ENCODE results near the gene SERTAD2. TPM values are rescaled to one million over a fixed set of nuclear protein-coding genes. Genes with fewer than 3 reads are reported as not detected.

The SERTAD2 gene
- total RNA-seq, 4 donors from 2014 or later: 15.9 to 18.8 (median 17.4) TPM

DNA sequence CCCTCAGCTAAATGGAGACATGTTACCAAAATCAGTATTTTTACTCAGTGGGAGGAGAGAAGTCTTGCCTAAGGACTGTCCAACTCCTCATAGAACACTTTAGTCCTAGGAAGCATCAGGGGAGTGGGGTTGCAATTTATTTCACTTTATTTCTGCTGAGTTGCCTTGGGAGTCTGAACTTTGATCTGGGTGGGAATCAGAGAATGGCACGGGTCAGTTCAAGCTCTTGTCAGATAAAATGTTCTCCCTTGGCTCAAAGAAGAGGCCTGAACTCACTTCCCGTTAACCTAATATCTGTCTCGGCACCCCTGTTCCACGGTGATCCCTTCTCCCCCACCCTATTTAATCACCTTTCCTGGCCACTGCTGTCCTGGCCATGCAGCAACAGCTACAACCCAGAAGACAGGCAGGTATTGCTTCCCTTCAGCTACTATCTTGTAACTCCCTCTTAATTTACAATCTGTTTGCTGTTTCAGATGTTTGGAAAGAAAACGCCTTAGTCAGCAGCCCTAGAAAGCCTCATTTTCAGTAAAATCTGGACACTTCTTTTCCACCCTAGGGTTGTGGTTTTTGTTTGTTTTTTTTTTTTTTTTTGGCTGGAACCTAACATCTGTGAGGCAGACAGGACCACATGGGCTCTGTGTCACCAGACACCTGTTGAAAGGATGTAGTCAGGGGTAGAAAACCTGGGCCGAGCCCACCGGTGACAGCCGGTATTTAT is 52.5 kb downstream of the SERTAD2 start:
- Histone ChIP-seq H3K36me3 (no peaks in the 10 kb centered on the region), H3K9me3 (no peaks in the 10 kb centered on the region), H3K27me3 (no peaks in the 10 kb centered on the region), H3K4me1 (peaks cover 0 to 5% (median 0%) of the 10 kb centered on the region in 4 donors), H3K4me3 (no peak overlapping the region), H3K27ac (no peak overlapping the region)
- DNase-seq (ENCODE audit: low spot score in 2 of 2): no peak
- TF ChIP-seq POLR2A (IDR thresholded peaks at IDR 0.05): no peak
- WGBS, 2 donors: 65 to 70% methylated on average over 8 of the region's 8 CpGs

DNA sequence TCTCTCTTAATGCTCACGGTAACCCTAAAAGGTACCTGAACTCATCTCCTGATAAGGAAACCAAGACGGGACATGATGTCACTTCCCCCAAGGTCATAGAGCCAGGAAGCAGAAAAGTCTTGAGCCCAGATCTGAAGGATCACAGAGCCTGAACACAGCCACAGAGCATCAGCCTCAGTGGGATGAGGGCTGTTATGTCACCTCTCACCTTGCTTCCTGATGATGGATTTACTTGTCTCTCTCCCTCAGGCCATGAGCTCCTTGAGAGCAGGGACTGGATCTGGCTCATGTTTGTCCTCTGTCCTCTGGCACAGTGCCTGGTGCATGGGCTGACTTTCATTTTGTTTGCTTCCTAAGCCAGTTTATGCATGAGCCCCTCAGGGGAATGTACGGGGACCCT is 54.2 kb downstream of the SERTAD2 start:
- Histone ChIP-seq H3K9me3 (no peaks in the 10 kb centered on the region), H3K27ac (no peak overlapping the region), H3K4me3 (no peak overlapping the region), H3K27me3 (no peaks in the 10 kb centered on the region), H3K4me1 (peaks cover 0 to 7% (median 2%) of the 10 kb centered on the region in 4 donors), H3K36me3 (no peaks in the 10 kb centered on the region)
- TF ChIP-seq EP300 (IDR thresholded peaks at IDR 0.05) (no peak), POLR2A (IDR thresholded peaks at IDR 0.05) (no peak)
- TF ChIP-seq, protein P1, sequence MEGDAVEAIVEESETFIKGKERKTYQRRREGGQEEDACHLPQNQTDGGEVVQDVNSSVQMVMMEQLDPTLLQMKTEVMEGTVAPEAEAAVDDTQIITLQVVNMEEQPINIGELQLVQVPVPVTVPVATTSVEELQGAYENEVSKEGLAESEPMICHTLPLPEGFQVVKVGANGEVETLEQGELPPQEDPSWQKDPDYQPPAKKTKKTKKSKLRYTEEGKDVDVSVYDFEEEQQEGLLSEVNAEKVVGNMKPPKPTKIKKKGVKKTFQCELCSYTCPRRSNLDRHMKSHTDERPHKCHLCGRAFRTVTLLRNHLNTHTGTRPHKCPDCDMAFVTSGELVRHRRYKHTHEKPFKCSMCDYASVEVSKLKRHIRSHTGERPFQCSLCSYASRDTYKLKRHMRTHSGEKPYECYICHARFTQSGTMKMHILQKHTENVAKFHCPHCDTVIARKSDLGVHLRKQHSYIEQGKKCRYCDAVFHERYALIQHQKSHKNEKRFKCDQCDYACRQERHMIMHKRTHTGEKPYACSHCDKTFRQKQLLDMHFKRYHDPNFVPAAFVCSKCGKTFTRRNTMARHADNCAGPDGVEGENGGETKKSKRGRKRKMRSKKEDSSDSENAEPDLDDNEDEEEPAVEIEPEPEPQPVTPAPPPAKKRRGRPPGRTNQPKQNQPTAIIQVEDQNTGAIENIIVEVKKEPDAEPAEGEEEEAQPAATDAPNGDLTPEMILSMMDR (IDR thresholded peaks at IDR 0.05): no peak
- 47 to 60% methylated on average over 3 of the region's 3 CpGs for whole genome bisulfite sequencing, 2 donors
- DNase-seq (ENCODE audit: low spot score in 2 of 2): no peak

- no peak for DNase-seq (ENCODE audit: low spot score in 2 of 2)
- H3K36me3 ChIP-seq: peaks cover 0 to 5% (median 0%) of the 10 kb centered on the region in 3 donors
- H3K27ac ChIP-seq: no peak overlapping the region
- no peaks in the 10 kb centered on the region for H3K9me3 ChIP-seq
- H3K27me3 ChIP-seq: no peaks in the 10 kb centered on the region
- H3K4me3 ChIP-seq: no peak overlapping the region
- TF ChIP-seq, protein P1 (IDR thresholded peaks at IDR 0.05): no peak
- no peak for TF ChIP-seq EP300 (IDR thresholded peaks at IDR 0.05)
- no peak for TF ChIP-seq POLR2A (IDR thresholded peaks at IDR 0.05)
- peaks cover 0 to 7% (median 2%) of the 10 kb centered on the region in 4 donors for H3K4me1 ChIP-seq
- WGBS, 2 donors: 93 to 96% methylated on average over 6 of the region's 6 CpGs
These were observed 55.5 kb downstream of the SERTAD2 start for GRCh38 chr2:64598226-64598625.

DNA sequence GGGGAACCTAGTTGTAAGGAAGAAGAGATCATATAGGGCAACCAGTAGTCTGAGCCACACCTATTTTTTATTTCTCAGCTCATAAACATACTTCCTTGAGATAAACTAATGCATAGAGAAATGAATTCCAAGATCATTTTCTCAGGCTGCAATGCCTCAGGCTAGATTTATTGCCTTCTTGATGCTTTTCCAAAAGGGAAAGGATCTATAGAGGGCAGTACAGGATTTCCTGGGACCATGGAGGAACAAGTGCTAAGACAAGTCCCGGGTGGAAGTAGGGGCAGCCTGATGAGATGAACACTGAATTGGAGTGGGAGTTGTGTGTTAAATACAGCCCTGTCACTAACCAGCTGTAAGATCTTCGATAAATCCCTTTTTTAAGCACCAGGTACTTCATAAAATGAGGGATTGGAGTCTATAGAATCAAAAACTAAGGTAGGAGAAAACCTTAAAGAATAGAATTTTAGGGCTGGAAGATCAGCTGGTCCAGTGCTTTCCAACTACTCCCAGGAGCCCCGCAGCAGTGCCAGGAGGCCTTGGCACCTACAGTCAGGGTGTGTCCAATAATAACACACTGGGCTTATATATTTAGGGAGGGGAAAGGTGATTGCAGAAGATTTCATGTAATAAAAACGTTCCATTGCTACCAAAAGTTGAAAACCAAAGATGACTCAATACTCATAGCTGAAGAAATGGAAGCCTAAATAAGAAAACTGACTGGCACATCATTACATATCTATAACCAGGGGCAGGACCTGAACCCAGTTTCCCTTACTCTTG is 58.1 kb downstream of the SERTAD2 start:
- Histone ChIP-seq H3K36me3 (peaks cover 0 to 30% (median 5%) of the 10 kb centered on the region in 3 donors), H3K4me3 (no peak overlapping the region), H3K27ac (no peak overlapping the region), H3K9me3 (no peaks in the 10 kb centered on the region), H3K4me1 (peaks cover 0 to 7% (median 2%) of the 10 kb centered on the region in 4 donors), H3K27me3 (no peaks in the 10 kb centered on the region)
- WGBS, 2 donors: 49 to 55% methylated on average over 4 of the region's 4 CpGs
- no peak for TF ChIP-seq EP300 (IDR thresholded peaks at IDR 0.05)
- no peak for TF ChIP-seq POLR2A (IDR thresholded peaks at IDR 0.05)
- TF ChIP-seq, protein P1 (IDR thresholded peaks at IDR 0.05): peak in 2 of 5 experiments; percentile 17 to 32
- DNase-seq (ENCODE audit: low spot score in 2 of 2): no peak

GRCh38 chr2:64594226-64594989 is 59.3 kb downstream of the SERTAD2 start:
- Histone ChIP-seq H3K4me1 (peaks cover 0 to 7% (median 2%) of the 10 kb centered on the region in 4 donors), H3K4me3 (no peak overlapping the region), H3K27ac (no peak overlapping the region), H3K36me3 (peaks cover 0 to 37% (median 5%) of the 10 kb centered on the region in 3 donors), H3K27me3 (no peaks in the 10 kb centered on the region), H3K9me3 (no peaks in the 10 kb centered on the region)
- TF ChIP-seq EP300 (IDR thresholded peaks at IDR 0.05): no peak
- TF ChIP-seq POLR2A (IDR thresholded peaks at IDR 0.05): no peak
- TF ChIP-seq, protein P1 (IDR thresholded peaks at IDR 0.05): no peak
- 73% methylated on average over 7 of the region's 7 CpGs for WGBS, 2 donors
- DNase-seq (ENCODE audit: low spot score in 2 of 2): no peak
